Esophagus squamous epithelium (tissue), 4 donors: ENCODE results near the gene POLR3K.

ENCODE experiments used
- CTCF ChIP-seq, 6 experiments: fragments of 450-650 bp in 4 of 6; fragments of 200-600 bp in 2 of 6; sonication (generic) in 2 of 6; IDR thresholded peaks; one replicate each; pipeline ENCODE4 v1.5.1; 2016 to 2019; ENCODE audit warnings: antibody characterized with exemption in 6 of 6, mild to moderate bottlenecking in 4 of 6, moderate library complexity in 4 of 6
- POLR2A ChIP-seq, 4 donors: fragments of 450-650 bp; IDR thresholded peaks; one replicate each; pipeline ENCODE4 v1.6.1; 2017; ENCODE audit warnings: antibody characterized with exemption in 4 of 4, mild to moderate bottlenecking in 4 of 4, moderate library complexity in 3 of 4

- TF ChIP-seq CTCF (IDR thresholded peaks at IDR 0.05) (no peak), POLR2A (IDR thresholded peaks at IDR 0.05) (no peak)
Observed at GRCh38 chr16:42069-42457, 11.3 kb downstream of the POLR3K start.
